Sigmoid colon (tissue), 4 donors: Measurements from ENCODE around the gene PLXDC1.

ENCODE experiments used
- CTCF ChIP-seq, 4 experiments: fragments of 450-650 bp in 3 of 4; fragments of 200-600 bp in 1 of 4; IDR thresholded peaks; one replicate each; pipeline ENCODE4 v1.5.1; 2016 to 2019; ENCODE audit warnings: antibody characterized with exemption in 4 of 4, mild to moderate bottlenecking in 3 of 4, moderate library complexity in 2 of 4
- POLR2A ChIP-seq, 2 donors: fragments of 450-650 bp; IDR thresholded peaks; one replicate each; pipeline ENCODE4 v1.6.1; 2016; ENCODE audit warnings: antibody characterized with exemption in 2 of 2, mild to moderate bottlenecking in 2 of 2, moderate library complexity in 2 of 2
- POLR2AphosphoS5 ChIP-seq, 4 donors: sonication (generic); formaldehyde crosslinking; IDR thresholded peaks; one replicate each; pipeline ENCODE4 v1.6.1; 2017; ENCODE audit warnings: antibody characterized with exemption in 4 of 4

GRCh38 chr17:39014044-39014794 lies 137.2 kb downstream of the PLXDC1 start:
- TF ChIP-seq CTCF (IDR thresholded peaks at IDR 0.05) (no peak), POLR2AphosphoS5 (IDR thresholded peaks at IDR 0.05) (no peak), POLR2A (IDR thresholded peaks at IDR 0.05) (no peak)
